Measurements from ENCODE around the gene CCL1. TPM values are rescaled to one million over a fixed set of nuclear protein-coding genes. Genes with fewer than 3 reads are reported as not detected.

Gene CCL1
- total and polyA plus RNA-seq, 2 of the 4 experiments (the other 2 are of a cell fraction), result not detected

- no peaks in the 10 kb centered on the region for H3K9me1 ChIP-seq (ENCODE audit: insufficient read depth, low read length)
- H3K36me3 ChIP-seq (ENCODE audit: control insufficient read depth, insufficient read depth, low read length), result no peaks in the 10 kb centered on the region
- H3K27ac ChIP-seq (ENCODE audit: insufficient read depth, low read length), result peak overlapping the region; percentile 93; the same call in 1 of the 2 replicates
- no peaks in the 10 kb centered on the region for H3K9me3 ChIP-seq (ENCODE audit: control insufficient read depth, insufficient read depth, low read length)
- H2AK5ac ChIP-seq (ENCODE audit: low read depth, low read length), result peak overlapping the region; percentile 29; the same call in 1 of the 2 replicates
- no peak overlapping the region for H3K9ac ChIP-seq (ENCODE audit: low read depth, low read length)
- H3K56ac ChIP-seq (ENCODE audit: extremely low read depth, insufficient read depth, low read length), result no peak overlapping the region; the same call in 1 of the 2 replicates
- H3K27me3 ChIP-seq (ENCODE audit: control insufficient read depth, insufficient read depth, low read length), result no peaks in the 10 kb centered on the region
- no peaks in the 10 kb centered on the region for H4K20me1 ChIP-seq (ENCODE audit: insufficient read depth, low read length)
- no peak overlapping the region for H3K4me3 ChIP-seq (ENCODE audit: insufficient read depth, low read depth, low read length)
- H2AK9ac ChIP-seq (replicated peaks; ENCODE audit: low read depth, low read length, poor library complexity), result no peak overlapping the region
- BruUV-seq (replicated peaks), result no TSS peak
- DNase-seq, result peak; percentile 76
- CTCF ChIA-PET, result interaction anchor here (1.7 kb wide), 1 partner anchor 50 kb away, joined by 7 read pairs; no protein-coding TSS in a partner anchor
- H2BK20ac ChIP-seq (ENCODE audit: low read depth, low read length), result no peak overlapping the region
- H3K79me1 ChIP-seq (ENCODE audit: low read depth in 1 of 2, low read length in 2 of 2), result no peaks in the 10 kb centered on the region
- peaks cover 9% of the 10 kb centered on the region; the same call in 1 of the 2 replicates for H3K4me1 ChIP-seq (ENCODE audit: control insufficient read depth, insufficient read depth, low read length)
- H2BK15ac ChIP-seq (ENCODE audit: low read depth, low read length), result 0 out of 3 replicates have a peak overlapping the region, but pooled peaks have one; percentile 25
- H3K23ac ChIP-seq (ENCODE audit: low read depth, low read length), result no peak overlapping the region
- dilution Hi-C loops (cut with HindIII; ENCODE audit: low sequenced_read_pairs, unreplicated experiment), result no loop called here
- POLR2A ChIA-PET (ENCODE audit: unreplicated experiment), result no interaction called here
- H3K4ac ChIP-seq (ENCODE audit: low read depth, low read length), result 0 out of 2 replicates have a peak overlapping the region, but pooled peaks have one; percentile 22
- in situ Hi-C loops (cut with MboI; ENCODE audit: low sequenced_read_pairs), result no loop called here
- H3K18ac ChIP-seq (ENCODE audit: low read depth, low read length), result peak overlapping the region; percentile 74
- peak; percentile 32; the same call in 1 of the 2 replicates for ATAC-seq (ENCODE audit: low read depth)
- no peak overlapping the region for H3K14ac ChIP-seq (replicated peaks; ENCODE audit: low read depth, low read length)
- H4K8ac ChIP-seq (ENCODE audit: low read depth in 2 of 2, low read length in 2 of 2), result peak overlapping the region in 1 of 2 experiments; percentile 81; a peak in 2 of 4 replicates
- no peak overlapping the region for H2AFZ ChIP-seq (replicated peaks; ENCODE audit: low read length, poor library complexity)
- intact Hi-C loops (cut with micrococcal nuclease), result loop anchor here (5.0 kb wide), 1 partner anchor 40 kb away; no protein-coding TSS in a partner anchor
- peak overlapping the region; percentile 16; the same call in 1 of the 2 replicates for H2BK120ac ChIP-seq (ENCODE audit: low read depth, low read length)
- no peak for TF ChIP-seq MAZ (IDR thresholded peaks at IDR 0.05; ENCODE audit: borderline replicate concordance, low read depth, low read length)
- TF ChIP-seq NFE2L2 (IDR thresholded peaks at IDR 0.05; ENCODE audit: low read depth, low read length), result no peak
- TF ChIP-seq BHLHE40 (IDR thresholded peaks at IDR 0.05; ENCODE audit: low read depth, low read length), result no peak
- no peak for TF ChIP-seq RAD21 (IDR thresholded peaks at IDR 0.05; ENCODE audit: low read length)
- no peak for TF ChIP-seq ELK1 (IDR thresholded peaks at IDR 0.05; ENCODE audit: borderline replicate concordance, low read depth, low read length)
- TF ChIP-seq FOS (IDR thresholded peaks at IDR 0.05; ENCODE audit: low read depth, low read length), result no peak
- TF ChIP-seq CEBPB (IDR thresholded peaks at IDR 0.05; ENCODE audit: low read depth, low read length), result no peak
- no peak for TF ChIP-seq USF2 (IDR thresholded peaks at IDR 0.05; ENCODE audit: low read depth, low read length)
- no peak for TF ChIP-seq POLR2A (IDR thresholded peaks at IDR 0.05; ENCODE audit: low read depth, low read length)
- no peak for TF ChIP-seq MXI1 (IDR thresholded peaks at IDR 0.05; ENCODE audit: borderline replicate concordance, low read depth, low read length)
- TF ChIP-seq MAFK (IDR thresholded peaks at IDR 0.05; ENCODE audit: low read depth, low read length), result no peak
- no peak for TF ChIP-seq RFX5 (IDR thresholded peaks at IDR 0.05; ENCODE audit: low read depth, low read length)
- no peak for TF ChIP-seq CHD1 (IDR thresholded peaks at IDR 0.05; ENCODE audit: low read depth, low read length)
- no peak for TF ChIP-seq CTCF (conservative IDR thresholded peaks at IDR 0.05; ENCODE audit: low read depth, low read length)
- no peak overlapping the region for H3K4me2 ChIP-seq (ENCODE audit: low read depth, low read length)
- peak overlapping the region; percentile 40 for H2BK5ac ChIP-seq (ENCODE audit: low read depth, low read length, poor library complexity, severe bottlenecking)
- peak overlapping the region; percentile 57 for H4K5ac ChIP-seq (ENCODE audit: low read depth, low read length)
- 43% methylated on average over 2 of the region's 5 CpGs; no CpG with 5 or more reads in 1 of the 2 experiments for WGBS, 2 experiments (ENCODE audit: extremely low coverage in 2 of 2, insufficient read length in 1 of 2)
- H4K91ac ChIP-seq (ENCODE audit: insufficient read depth, low read depth, low read length), result peak overlapping the region; percentile 78; the same call in 1 of the 2 replicates
These were observed 51.0 kb downstream of the CCL1 start for GRCh38 chr17:34312080-34312479.

Measured in IMR-90 (cell line).